Panc1 (cell line): ENCODE data around the gene CLDN7.

ENCODE experiments used
- POLR2AphosphoS5 ChIP-seq: IDR thresholded peaks from 2 replicates; pipeline ENCODE4 v1.6.1; 2012; ENCODE audit warnings: mild to moderate bottlenecking, low read depth, low read length, moderate library complexity
- TF ChIP-seq, protein P1 (sequence below): fragments of 450-650 bp; IDR thresholded peaks from 2 replicates; pipeline ENCODE4 v1.5.1; 2017; ENCODE audit warnings: mild to moderate bottlenecking

DNA sequence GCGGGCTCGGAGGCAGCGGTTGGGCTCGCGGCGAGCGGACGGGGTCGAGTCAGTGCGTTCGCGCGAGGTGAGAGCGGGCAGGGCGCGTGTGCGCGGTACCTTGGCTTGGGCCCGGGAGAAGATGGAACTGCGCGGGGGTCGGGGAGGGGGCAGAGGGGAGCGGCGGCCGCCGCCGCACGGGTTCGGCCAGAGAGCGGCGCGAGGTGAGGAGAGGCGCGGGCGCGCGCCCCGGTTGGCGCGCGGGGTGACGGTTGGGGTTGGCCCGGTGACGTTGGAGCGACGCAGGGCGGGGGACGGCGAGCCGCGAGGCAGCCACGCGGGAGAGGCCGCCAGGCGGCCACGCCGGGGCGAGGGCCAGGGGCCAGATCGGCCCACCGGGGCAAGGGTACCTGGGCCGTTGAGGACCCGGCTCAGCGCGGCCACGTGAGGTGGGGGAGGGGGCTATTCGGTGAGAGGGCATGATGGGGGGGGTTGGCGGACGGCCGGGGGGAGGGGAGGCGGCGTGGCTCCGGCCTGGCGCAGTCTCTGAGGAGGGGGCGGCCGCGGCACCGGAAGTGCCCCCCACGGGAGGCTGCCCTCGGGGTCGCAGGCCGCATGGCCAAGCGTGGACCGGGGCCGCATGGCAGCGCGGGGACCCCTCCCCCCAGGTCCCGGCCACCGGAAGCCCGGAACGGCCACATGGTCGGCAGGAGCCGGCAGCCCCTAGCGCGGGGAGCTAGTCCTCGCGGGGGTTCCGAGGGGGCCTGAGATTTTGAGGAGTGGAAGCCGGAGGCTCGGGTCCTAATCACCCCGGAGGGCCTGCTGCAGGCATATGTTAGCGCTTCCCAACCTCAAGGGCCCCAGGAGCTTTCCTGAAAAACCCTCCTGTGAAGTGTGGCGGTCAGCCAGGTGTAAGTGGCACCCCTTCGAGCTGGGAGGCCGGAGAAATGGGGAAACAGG, 45.7 kb upstream of the CLDN7 start:
- TF ChIP-seq, protein P1, sequence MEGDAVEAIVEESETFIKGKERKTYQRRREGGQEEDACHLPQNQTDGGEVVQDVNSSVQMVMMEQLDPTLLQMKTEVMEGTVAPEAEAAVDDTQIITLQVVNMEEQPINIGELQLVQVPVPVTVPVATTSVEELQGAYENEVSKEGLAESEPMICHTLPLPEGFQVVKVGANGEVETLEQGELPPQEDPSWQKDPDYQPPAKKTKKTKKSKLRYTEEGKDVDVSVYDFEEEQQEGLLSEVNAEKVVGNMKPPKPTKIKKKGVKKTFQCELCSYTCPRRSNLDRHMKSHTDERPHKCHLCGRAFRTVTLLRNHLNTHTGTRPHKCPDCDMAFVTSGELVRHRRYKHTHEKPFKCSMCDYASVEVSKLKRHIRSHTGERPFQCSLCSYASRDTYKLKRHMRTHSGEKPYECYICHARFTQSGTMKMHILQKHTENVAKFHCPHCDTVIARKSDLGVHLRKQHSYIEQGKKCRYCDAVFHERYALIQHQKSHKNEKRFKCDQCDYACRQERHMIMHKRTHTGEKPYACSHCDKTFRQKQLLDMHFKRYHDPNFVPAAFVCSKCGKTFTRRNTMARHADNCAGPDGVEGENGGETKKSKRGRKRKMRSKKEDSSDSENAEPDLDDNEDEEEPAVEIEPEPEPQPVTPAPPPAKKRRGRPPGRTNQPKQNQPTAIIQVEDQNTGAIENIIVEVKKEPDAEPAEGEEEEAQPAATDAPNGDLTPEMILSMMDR = no peak
- no peak for TF ChIP-seq POLR2AphosphoS5
